Nephron progenitor cell (in vitro differentiated cells): Measurements from ENCODE around the gene LCTL.

ENCODE experiments used
- DNase-seq: peaks from one replicate; pipeline ENCODE4 v3.0.0; 2021
- H3K27ac Mint-ChIP-seq: 2 replicates; pipeline ENCODE4 v1.8.0; 2021; ENCODE audit warnings: mild to moderate bottlenecking, moderate library complexity, mixed read lengths
- H3K27me3 Mint-ChIP-seq: 2 replicates; pipeline ENCODE4 v1.8.0; 2021; ENCODE audit warnings: mild to moderate bottlenecking, low read depth, mixed read lengths; ENCODE audit not compliant: poor library complexity
- H3K36me3 Mint-ChIP-seq: 2 replicates; pipeline ENCODE4 v1.8.0; 2021; ENCODE audit warnings: low read depth, mixed read lengths
- H3K4me1 Mint-ChIP-seq: 2 replicates; pipeline ENCODE4 v1.8.0; 2021; ENCODE audit warnings: mixed read lengths
- H3K4me3 Mint-ChIP-seq: 2 replicates; pipeline ENCODE4 v1.8.0; 2021; ENCODE audit warnings: mild to moderate bottlenecking, moderate library complexity, mixed read lengths
- H3K9me3 Mint-ChIP-seq: 2 replicates; pipeline ENCODE4 v1.8.0; 2021; ENCODE audit warnings: mild to moderate bottlenecking, moderate library complexity, mixed read lengths
- TF ChIP-seq, protein P1 (sequence below): fragments of 200-600 bp; sonication (generic); IDR thresholded peaks from 2 replicates; pipeline ENCODE4 v1.5.0; 2021; ENCODE audit warnings: antibody characterized with exemption

The LCTL gene

GRCh38 chr15:66580643-66581042 lies 14.8 kb upstream of the LCTL start:
- no peaks in the 10 kb centered on the region for H3K9me3 Mint-ChIP-seq
- H3K36me3 Mint-ChIP-seq, result no peaks in the 10 kb centered on the region
- no peak overlapping the region for H3K27ac Mint-ChIP-seq
- TF ChIP-seq, protein P1, sequence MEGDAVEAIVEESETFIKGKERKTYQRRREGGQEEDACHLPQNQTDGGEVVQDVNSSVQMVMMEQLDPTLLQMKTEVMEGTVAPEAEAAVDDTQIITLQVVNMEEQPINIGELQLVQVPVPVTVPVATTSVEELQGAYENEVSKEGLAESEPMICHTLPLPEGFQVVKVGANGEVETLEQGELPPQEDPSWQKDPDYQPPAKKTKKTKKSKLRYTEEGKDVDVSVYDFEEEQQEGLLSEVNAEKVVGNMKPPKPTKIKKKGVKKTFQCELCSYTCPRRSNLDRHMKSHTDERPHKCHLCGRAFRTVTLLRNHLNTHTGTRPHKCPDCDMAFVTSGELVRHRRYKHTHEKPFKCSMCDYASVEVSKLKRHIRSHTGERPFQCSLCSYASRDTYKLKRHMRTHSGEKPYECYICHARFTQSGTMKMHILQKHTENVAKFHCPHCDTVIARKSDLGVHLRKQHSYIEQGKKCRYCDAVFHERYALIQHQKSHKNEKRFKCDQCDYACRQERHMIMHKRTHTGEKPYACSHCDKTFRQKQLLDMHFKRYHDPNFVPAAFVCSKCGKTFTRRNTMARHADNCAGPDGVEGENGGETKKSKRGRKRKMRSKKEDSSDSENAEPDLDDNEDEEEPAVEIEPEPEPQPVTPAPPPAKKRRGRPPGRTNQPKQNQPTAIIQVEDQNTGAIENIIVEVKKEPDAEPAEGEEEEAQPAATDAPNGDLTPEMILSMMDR, result no peak
- no peak overlapping the region for H3K4me3 Mint-ChIP-seq
- H3K27me3 Mint-ChIP-seq, result peaks cover 7% of the 10 kb centered on the region
- DNase-seq, result no peak
- H3K4me1 Mint-ChIP-seq, result peaks cover 9% of the 10 kb centered on the region

DNA sequence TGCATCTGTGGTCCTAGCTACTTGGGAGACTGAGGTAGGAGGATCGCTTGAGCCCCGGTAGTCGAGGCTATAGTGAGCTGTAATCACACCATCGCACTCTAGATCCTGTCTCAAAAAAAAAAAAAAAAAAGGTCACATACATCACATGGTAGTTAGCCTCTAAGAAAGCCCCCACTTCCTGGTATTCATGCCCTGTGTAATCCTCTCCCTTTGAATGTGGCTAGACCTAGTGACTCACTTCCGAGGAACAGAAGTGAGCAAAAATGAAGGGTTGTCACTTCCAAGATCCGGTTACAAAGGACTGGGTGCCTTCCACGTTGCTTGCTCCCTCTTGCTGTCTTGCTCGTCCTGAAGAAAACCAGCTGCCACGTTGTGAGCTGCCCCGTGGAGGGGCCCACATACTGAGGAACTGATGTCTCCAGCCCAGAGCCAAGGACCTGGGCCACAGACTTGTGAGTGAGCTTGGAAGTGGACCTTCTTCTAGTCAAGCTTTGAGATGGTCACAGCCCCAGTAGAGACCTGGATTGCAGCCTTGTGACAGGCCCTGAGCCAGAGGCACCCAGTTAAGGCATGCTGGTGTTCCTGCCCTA lies 12.6 kb upstream of the LCTL start:
- H3K9me3 Mint-ChIP-seq, result no peaks in the 10 kb centered on the region
- no peaks in the 10 kb centered on the region for H3K36me3 Mint-ChIP-seq
- H3K27ac Mint-ChIP-seq, result no peak overlapping the region
- TF ChIP-seq, protein P1, result no peak
- H3K4me3 Mint-ChIP-seq, result no peak overlapping the region
- H3K4me1 Mint-ChIP-seq, result peaks cover 8% of the 10 kb centered on the region
- DNase-seq, result no peak
- H3K27me3 Mint-ChIP-seq, result peaks cover 9% of the 10 kb centered on the region

DNA sequence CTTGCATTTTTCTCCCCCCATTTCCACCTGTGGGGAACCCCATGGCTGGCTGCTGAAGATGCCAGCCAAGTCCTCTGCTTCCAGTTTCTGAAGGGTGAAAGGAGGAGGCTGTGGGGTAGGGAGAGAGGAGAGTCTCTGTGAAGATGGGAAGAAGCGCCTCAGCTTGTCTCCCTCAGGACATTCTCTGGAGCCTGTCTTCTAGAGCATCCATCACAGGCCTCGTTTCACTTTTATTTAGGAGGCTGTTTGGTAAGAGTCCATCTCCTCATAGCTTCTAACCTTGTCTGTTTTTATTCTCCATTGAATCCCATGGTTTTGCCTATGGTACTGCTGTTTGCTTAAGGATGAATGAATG lies 8.8 kb upstream of the LCTL start:
- Mint-ChIP-seq H3K4me3 (no peak overlapping the region), H3K4me1 (no peaks in the 10 kb centered on the region), H3K9me3 (no peaks in the 10 kb centered on the region), H3K27ac (no peak overlapping the region), H3K27me3 (peaks cover 9% of the 10 kb centered on the region), H3K36me3 (no peaks in the 10 kb centered on the region)
- TF ChIP-seq, protein P1, result no peak
- DNase-seq, result no peak

DNA sequence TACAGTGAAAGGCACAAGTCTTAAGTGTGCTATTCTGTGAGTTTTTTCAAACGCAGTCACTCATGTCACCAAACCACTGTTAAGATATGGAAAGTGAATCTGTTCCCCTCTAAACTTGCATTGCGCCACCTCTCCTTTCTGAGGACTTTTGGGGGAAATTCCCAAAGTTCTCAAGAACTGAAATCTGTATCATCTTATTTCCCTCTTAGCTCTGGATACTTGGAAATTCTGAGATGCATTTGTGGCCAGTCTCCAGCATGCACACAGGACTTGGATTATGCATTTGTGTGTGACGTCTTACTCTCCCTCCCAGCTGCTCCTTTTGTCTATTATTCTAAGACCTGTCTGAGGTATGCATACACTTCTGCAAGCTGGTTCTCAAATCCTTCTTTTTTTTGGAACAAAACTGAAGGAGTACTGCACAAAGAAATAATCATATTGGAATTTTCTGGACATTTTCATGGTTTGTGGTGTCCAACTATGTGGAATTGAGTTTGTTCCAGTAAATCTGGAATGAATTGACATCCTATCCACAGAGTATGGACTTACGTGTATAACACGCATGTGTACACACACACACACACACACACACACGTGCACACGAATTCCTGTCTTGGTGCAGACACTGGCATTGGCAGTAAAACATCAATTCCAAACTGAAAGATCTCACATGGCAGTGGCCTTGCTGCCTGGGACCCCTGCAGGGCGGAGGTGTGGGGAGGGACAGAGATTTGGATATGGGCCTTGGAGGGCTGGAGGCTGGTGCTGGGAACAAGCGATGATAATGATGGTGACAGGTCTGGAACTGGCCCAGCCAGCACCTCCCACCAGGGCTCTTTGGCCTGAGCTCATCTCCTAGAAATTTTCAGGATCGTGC lies 8.2 kb upstream of the LCTL start:
- Mint-ChIP-seq H3K9me3 (no peaks in the 10 kb centered on the region), H3K4me1 (no peaks in the 10 kb centered on the region), H3K27ac (no peak overlapping the region), H3K4me3 (no peak overlapping the region), H3K27me3 (peaks cover 9% of the 10 kb centered on the region), H3K36me3 (no peaks in the 10 kb centered on the region)
- TF ChIP-seq, protein P1, result no peak
- DNase-seq, result no peak

DNA sequence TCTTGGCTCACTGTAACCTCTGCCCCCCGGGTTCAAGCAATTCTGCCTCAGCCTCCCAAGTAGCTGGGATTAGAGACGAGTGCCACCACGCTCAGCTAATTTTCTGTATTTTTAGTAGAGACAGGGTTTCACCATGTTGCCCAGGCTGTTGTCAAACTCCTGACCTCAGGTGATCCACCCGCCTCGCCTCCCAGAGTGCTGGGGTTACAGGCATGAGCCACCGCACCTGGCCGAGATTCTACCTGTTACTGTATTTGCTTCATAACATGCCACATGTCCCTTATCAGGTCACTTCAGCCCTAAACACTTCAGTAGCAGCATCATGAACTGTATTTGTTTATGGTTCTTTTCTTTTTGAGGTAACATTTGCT lies 7.5 kb upstream of the LCTL start:
- H3K9me3 Mint-ChIP-seq, result no peaks in the 10 kb centered on the region
- no peak for DNase-seq
- no peaks in the 10 kb centered on the region for H3K4me1 Mint-ChIP-seq
- H3K27me3 Mint-ChIP-seq, result peaks cover 6% of the 10 kb centered on the region
- no peak overlapping the region for H3K4me3 Mint-ChIP-seq
- no peak overlapping the region for H3K27ac Mint-ChIP-seq
- no peaks in the 10 kb centered on the region for H3K36me3 Mint-ChIP-seq
- TF ChIP-seq, protein P1, result no peak

DNA sequence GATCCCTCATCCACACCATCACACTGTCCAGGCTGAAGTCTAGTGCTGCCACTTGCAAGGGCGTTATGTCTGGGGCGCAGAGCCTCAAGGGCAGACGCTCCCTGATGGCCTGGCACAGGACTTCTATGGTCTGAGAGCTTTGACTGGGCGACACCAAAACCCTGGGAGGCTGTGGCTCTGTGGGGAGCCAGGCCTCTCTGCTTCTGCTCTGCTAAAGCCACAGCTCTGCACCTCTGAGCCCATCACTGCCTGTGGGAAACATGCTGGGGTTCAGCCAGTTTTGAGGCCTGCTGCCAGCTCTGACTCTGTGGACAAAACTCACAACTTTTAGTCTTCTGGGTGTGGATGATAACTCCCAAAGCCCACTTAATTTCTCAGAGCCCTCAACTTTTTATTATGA lies 6.3 kb upstream of the LCTL start:
- TF ChIP-seq, protein P1, result no peak
- H3K4me3 Mint-ChIP-seq, result no peak overlapping the region
- peaks cover 14% of the 10 kb centered on the region for H3K27me3 Mint-ChIP-seq
- no peak for DNase-seq
- no peak overlapping the region for H3K27ac Mint-ChIP-seq
- no peaks in the 10 kb centered on the region for H3K9me3 Mint-ChIP-seq
- H3K4me1 Mint-ChIP-seq, result peaks cover under 1% of the 10 kb centered on the region
- no peaks in the 10 kb centered on the region for H3K36me3 Mint-ChIP-seq
